ENCODE measurements around the gene SLC22A23. TPM values are rescaled to one million over a fixed set of nuclear protein-coding genes. Genes with fewer than 3 reads are reported as not detected.

Gene SLC22A23
- total RNA-seq, 4 donors from 2014 or later, result 6.2 to 10.8 (median 7.8) TPM

DNA sequence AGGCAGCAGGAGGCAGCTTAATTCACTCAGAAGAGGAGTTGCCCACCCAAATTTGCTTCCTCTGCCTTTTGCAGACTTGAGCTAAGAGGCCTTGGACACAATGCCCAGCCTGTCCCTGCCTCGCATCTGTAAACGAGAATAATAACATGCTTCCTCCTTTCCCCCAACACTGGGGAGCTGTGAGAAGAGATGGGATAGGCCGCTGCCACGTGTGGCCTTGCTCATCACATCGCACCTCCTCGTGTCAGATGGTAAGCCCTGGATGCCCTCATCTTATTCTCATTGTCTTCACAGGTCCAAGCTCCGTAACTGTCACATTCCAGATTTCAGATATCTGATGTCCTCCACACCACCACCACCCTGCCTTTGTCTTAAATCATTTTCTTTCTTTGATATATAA lies 216.3 kb downstream of the SLC22A23 start:
- 61 to 77% methylated on average over 4 to 5 of the region's 7 CpGs for WGBS, 2 donors (ENCODE audit: low coverage in 1 of 2)
- no peaks in the 10 kb centered on the region for H3K4me1 ChIP-seq
- H3K27ac ChIP-seq, result no peak overlapping the region
- H3K36me3 ChIP-seq, result no peaks in the 10 kb centered on the region
- TF ChIP-seq POLR2A (IDR thresholded peaks at IDR 0.05) (no peak), POLR2AphosphoS5 (IDR thresholded peaks at IDR 0.05) (no peak), EP300 (IDR thresholded peaks at IDR 0.05) (no peak)
- TF ChIP-seq, protein P1, sequence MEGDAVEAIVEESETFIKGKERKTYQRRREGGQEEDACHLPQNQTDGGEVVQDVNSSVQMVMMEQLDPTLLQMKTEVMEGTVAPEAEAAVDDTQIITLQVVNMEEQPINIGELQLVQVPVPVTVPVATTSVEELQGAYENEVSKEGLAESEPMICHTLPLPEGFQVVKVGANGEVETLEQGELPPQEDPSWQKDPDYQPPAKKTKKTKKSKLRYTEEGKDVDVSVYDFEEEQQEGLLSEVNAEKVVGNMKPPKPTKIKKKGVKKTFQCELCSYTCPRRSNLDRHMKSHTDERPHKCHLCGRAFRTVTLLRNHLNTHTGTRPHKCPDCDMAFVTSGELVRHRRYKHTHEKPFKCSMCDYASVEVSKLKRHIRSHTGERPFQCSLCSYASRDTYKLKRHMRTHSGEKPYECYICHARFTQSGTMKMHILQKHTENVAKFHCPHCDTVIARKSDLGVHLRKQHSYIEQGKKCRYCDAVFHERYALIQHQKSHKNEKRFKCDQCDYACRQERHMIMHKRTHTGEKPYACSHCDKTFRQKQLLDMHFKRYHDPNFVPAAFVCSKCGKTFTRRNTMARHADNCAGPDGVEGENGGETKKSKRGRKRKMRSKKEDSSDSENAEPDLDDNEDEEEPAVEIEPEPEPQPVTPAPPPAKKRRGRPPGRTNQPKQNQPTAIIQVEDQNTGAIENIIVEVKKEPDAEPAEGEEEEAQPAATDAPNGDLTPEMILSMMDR (IDR thresholded peaks at IDR 0.05), result no peak
- peaks cover under 1% of the 10 kb centered on the region for H3K27me3 ChIP-seq
- no peak overlapping the region for H3K4me3 ChIP-seq
- H3K9me3 ChIP-seq, result no peaks in the 10 kb centered on the region
- no peak for ATAC-seq

DNA sequence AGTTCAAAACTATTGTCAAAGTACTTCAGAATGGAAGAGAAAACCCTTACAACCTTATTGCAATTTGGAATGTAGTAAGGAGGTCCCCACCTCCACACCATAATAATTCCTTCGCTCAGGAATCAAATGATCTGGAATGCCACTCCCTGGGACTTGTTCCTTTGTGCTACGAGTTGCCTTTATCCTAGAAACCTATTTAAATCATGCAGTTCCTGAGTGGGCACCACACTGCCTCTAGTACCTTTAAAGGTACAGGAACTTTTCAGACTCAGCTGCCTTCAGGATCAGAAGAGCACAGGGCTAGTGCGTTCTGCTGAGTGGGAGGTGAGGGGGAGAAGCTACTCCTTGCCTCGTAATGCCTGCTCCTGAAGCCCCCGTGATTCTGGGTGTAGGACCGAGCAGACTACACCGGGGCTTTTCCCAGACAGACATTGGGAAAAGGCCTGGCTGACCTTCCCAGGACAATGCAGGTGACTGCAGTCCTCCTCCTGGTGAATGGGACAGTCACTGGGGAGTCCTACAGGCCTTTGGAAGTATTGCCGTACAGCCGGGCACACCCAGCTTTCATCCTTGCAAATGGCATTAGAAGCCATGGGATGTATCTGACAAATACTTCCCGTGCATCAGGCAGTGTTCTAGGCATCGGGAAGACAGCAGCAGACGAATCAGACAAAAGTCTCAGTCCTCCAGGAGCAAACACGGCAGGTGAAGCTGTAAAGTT lies 217.6 kb downstream of the SLC22A23 start:
- Histone ChIP-seq H3K4me3 (no peak overlapping the region), H3K9me3 (no peaks in the 10 kb centered on the region), H3K27ac (no peak overlapping the region), H3K4me1 (no peaks in the 10 kb centered on the region), H3K36me3 (no peaks in the 10 kb centered on the region), H3K27me3 (peaks cover 8% of the 10 kb centered on the region)
- no peak for ATAC-seq
- WGBS, 2 donors (ENCODE audit: low coverage in 1 of 2), result 83 to 100% methylated on average over 2 to 4 of the region's 13 CpGs
- TF ChIP-seq POLR2A (IDR thresholded peaks at IDR 0.05) (no peak), EP300 (IDR thresholded peaks at IDR 0.05) (no peak), POLR2AphosphoS5 (IDR thresholded peaks at IDR 0.05) (no peak)
- TF ChIP-seq, protein P1 (IDR thresholded peaks at IDR 0.05), result no peak

DNA sequence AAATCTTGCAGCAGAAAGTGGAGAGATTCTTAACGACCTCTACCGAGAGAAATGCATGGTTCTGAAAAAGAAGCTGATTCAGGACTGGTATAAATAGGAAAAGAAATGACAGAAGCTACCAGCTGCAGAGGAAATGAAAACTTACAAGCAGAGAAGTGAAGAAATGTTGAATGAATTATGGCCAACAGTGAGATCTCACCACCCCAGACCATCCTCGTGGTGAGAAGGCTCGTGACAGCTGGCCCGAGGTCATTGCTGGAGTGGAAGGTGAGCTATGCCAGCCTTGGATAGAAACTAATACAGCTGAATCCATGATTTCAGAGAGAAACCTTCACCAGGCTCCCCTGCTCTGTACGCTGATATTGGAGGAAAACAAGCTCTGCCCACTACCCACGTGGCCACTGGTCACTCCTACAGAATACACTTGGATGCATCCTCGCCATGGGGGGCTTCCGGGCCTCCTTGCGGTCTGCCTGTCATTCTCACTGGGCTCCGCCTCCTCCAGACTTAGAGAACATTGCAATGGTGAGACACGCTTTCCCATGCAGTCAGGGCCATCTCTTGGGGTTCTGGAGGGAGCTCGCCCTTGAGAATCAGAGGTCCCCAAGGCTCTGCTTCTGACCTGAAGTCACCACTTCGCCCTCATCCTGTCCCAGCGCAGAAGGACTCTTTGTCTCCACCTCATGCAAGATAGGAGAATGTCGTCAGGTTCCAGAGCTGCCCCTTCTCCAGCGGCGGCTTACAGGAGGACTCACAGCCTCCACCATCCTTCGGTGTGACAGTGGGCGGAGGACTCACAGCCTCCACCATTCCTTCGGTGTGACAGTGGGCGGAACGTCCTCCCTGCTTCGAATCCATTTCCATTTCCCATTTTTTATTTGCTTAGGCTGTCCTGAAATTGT lies 218.8 kb downstream of the SLC22A23 start:
- 76 to 84% methylated on average over 10 to 18 of the region's 24 CpGs for WGBS, 2 donors (ENCODE audit: low coverage in 1 of 2)
- H3K9me3 ChIP-seq, result no peaks in the 10 kb centered on the region
- H3K27ac ChIP-seq, result no peak overlapping the region
- H3K4me1 ChIP-seq, result no peaks in the 10 kb centered on the region
- no peaks in the 10 kb centered on the region for H3K36me3 ChIP-seq
- no peak overlapping the region for H3K4me3 ChIP-seq
- TF ChIP-seq POLR2A (IDR thresholded peaks at IDR 0.05) (no peak), POLR2AphosphoS5 (IDR thresholded peaks at IDR 0.05) (no peak), EP300 (IDR thresholded peaks at IDR 0.05) (no peak)
- TF ChIP-seq, protein P1 (IDR thresholded peaks at IDR 0.05), result no peak
- peaks cover 8% of the 10 kb centered on the region for H3K27me3 ChIP-seq
- ATAC-seq, result peak; percentile 46

DNA sequence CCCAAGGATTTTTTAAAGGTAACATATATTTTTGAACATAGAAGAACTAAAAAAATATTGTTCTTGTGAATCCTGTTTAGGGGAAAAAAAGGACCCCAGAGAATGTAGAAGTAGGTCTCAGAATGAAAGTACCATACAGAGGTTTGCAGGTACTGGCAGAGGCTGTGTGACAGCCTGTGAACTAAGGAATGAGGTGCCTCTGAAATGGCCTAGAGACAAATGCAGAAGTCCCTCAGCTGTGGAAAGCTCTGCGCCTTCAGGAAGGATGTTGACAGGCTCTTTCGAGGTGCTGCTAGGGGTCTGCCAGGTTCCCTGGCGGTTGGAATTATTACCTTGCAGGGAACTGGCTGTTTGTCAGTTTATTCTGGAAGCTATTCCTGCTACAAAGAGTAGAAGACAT lies 220.8 kb downstream of the SLC22A23 start:
- TF ChIP-seq POLR2AphosphoS5 (IDR thresholded peaks at IDR 0.05) (no peak), POLR2A (IDR thresholded peaks at IDR 0.05) (no peak), EP300 (IDR thresholded peaks at IDR 0.05) (no peak)
- TF ChIP-seq, protein P1 (IDR thresholded peaks at IDR 0.05), result no peak
- Histone ChIP-seq H3K4me1 (peaks cover 0 to 12% (median 5%) of the 10 kb centered on the region in 3 donors), H3K27ac (no peak overlapping the region), H3K4me3 (no peak overlapping the region), H3K36me3 (no peaks in the 10 kb centered on the region), H3K9me3 (no peaks in the 10 kb centered on the region), H3K27me3 (peaks cover 13% of the 10 kb centered on the region)
- no peak for ATAC-seq
- WGBS, 2 donors (ENCODE audit: low coverage in 1 of 2), result 75 to 91% methylated on average over 3 of the region's 3 CpGs

Measured in gastroesophageal sphincter (tissue), 4 donors.